Lower lobe of right lung (tissue), 2 donors: ENCODE data around the gene NRTN. TPM values are rescaled to one million over a fixed set of nuclear protein-coding genes. Genes with fewer than 3 reads are reported as not detected.
"Not testable (repeated sequence)": the region's sequence is repeated elsewhere in the genome, so short reads cannot be mapped to it uniquely, and the experiment has no call there.

Experiments used
- ATAC-seq, 2 donors: fragments of 200-7000 bp; cut with Tn5 transposase; one replicate each; pipeline ENCODE4 v1.9.1; 2020 to 2022; ENCODE audit warnings: mild to moderate bottlenecking in 2 of 2, moderate library complexity in 2 of 2
- DNase-seq: peaks from one replicate; pipeline ENCODE4 v3.0.0-alpha.2; 2020
- H3K27ac ChIP-seq: fragments of 200-600 bp; one replicate; pipeline ENCODE4 v1.8.0; 2022
- H3K27me3 ChIP-seq: fragments of 200-600 bp; one replicate; pipeline ENCODE4 v1.8.0; 2022; ENCODE audit warnings: low read depth
- H3K36me3 ChIP-seq: fragments of 200-600 bp; one replicate; pipeline ENCODE4 v1.8.0; 2022; ENCODE audit warnings: mild to moderate bottlenecking
- H3K4me1 ChIP-seq: fragments of 200-600 bp; one replicate; pipeline ENCODE4 v1.8.0; 2022
- H3K4me3 ChIP-seq: fragments of 200-600 bp; one replicate; pipeline ENCODE4 v1.8.0; 2022; ENCODE audit warnings: mild to moderate bottlenecking
- H3K9me3 ChIP-seq: fragments of 200-600 bp; one replicate; pipeline ENCODE4 v1.8.0; 2022
- intact Hi-C: fragments of 100-400 bp; cut with DNase I; formaldehyde crosslinking; loops from one replicate; pipeline ENCODE4 v1.11.0; 2022
- total RNA-seq: library from RNA; stranded (reverse); fragmentation: NEBNext Ultra II Directional; extraction: Animal tissue kit (Norgen Biotek cat#: 25700); gene quantifications from one replicate; pipeline ENCODE4 v1.2.1, GENCODE V29; 2021
- TF ChIP-seq, protein P1 (sequence below): fragments of 200-600 bp; IDR thresholded peaks from one replicate; pipeline ENCODE4 v1.8.0; 2022; ENCODE audit warnings: antibody characterized with exemption, mild to moderate bottlenecking
- donor health status: DM: no; HTN: yes; CAD: no; lungs with severe emphysema.

The NRTN gene
- total RNA-seq, 1 donor from 2014 or later = 2.7 TPM

DNA sequence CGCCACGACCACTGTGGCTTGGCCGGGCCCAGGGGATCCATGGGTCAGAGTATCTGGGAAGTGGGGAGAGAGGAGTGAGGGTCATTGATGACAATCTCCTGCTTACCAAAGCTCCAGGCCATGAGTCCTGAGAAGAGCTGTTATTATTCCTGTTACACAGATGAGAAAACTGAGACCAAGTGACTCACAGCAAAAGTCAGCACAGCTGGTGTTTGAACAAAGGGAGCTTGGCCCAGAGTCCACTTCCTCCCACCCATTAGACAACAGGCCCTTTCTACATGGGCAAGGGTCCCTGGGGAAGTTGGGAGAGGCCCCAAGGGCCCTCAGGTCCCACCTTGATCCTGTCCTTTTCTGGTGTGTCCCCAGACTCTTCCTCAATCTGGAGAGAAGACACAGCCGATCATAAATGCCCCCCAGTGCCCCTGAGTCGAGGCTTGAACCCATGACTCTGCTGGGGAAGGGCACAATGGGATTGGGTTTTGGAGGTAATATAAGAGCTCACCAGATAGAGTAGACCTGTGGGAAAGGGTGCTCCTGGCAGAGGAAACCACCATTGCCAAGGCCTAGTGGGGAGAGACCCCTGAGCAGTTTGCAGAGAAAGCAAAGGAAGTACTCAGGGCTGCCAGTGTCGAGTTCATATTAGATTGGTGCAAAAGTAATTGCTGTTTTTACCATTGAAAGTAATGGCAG, 27.8 kb downstream of the NRTN start:
- Histone ChIP-seq H3K9me3 (no peaks in the 10 kb centered on the region), H3K27ac (no peak overlapping the region), H3K4me3 (no peak overlapping the region), H3K4me1 (peaks cover 14% of the 10 kb centered on the region), H3K27me3 (peaks cover 18% of the 10 kb centered on the region), H3K36me3 (no peaks in the 10 kb centered on the region)
- no peak for DNase-seq
- TF ChIP-seq, protein P1, sequence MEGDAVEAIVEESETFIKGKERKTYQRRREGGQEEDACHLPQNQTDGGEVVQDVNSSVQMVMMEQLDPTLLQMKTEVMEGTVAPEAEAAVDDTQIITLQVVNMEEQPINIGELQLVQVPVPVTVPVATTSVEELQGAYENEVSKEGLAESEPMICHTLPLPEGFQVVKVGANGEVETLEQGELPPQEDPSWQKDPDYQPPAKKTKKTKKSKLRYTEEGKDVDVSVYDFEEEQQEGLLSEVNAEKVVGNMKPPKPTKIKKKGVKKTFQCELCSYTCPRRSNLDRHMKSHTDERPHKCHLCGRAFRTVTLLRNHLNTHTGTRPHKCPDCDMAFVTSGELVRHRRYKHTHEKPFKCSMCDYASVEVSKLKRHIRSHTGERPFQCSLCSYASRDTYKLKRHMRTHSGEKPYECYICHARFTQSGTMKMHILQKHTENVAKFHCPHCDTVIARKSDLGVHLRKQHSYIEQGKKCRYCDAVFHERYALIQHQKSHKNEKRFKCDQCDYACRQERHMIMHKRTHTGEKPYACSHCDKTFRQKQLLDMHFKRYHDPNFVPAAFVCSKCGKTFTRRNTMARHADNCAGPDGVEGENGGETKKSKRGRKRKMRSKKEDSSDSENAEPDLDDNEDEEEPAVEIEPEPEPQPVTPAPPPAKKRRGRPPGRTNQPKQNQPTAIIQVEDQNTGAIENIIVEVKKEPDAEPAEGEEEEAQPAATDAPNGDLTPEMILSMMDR = no peak
- no peak for ATAC-seq
- intact Hi-C loops = no loop called here

DNA sequence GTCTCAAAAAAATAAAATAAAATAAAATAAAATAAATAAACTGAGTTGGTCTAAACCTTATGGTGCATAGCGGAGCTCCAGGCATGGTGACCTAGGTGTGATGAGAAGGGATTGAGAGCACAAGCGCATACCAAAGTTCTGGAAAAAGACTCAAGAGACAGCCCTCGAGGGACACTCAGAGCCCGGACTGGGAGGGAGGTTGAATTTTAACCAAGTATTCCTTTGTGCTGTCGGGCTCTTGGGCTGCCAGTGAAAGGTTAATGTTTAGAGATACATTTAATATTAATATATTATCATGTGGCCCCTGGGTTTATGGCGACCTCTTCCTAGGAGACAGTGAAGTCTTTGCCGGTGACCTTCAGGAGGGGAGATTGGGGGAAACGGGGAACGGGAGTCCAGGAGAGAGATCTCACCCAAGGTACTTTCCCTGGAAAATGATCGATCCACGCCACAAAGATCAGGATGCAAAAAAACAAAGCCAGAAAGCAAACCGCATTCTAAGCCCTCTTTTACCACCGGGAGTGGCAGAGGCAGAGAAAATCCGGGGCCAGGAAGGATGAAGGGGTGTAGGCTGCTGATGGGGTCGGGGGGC, 33.0 kb downstream of the NRTN start:
- no peak for ATAC-seq

DNA sequence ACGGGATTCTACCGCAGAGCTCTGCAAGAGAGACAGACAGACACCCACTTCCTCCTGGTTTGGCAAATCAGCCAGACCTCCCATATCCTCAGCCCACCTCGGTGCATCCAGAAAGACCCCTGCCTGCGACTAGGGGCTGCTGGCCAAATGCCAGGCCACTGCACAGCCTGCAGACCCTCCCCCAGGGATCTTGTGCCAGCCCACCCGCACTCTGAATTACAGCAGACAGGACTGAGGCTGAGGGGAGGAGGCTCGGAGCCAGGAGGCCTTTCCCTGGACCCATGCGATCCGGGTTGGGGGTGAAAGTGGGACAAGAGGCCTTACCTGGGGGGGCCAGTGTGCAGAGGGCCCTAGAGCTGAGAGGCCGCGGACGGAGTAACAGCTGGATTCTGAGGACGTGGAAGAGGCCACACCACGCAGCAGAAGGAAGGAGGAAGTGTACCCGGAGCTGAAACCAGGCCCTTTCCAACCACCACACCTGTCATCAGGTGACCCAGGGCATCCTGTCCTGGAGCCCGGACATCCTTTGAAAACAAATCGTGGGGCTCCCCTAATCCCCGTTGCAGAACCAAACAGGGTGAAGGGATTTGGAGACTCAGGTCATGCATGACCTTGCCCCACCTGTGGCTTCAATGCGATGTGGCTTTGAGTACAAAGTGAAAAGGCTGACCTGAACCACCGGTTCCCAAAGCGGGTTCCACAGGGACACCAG, 33.6 kb downstream of the NRTN start:
- Histone ChIP-seq H3K27ac (no peak overlapping the region), H3K36me3 (no peaks in the 10 kb centered on the region), H3K4me1 (no peaks in the 10 kb centered on the region), H3K27me3 (peaks cover 13% of the 10 kb centered on the region), H3K4me3 (no peak overlapping the region), H3K9me3 (no peaks in the 10 kb centered on the region)
- TF ChIP-seq, protein P1 = no peak
- DNase-seq (no peak), ATAC-seq (peak in 1 of 2 donors; percentile 14)
- intact Hi-C loops = no loop called here

More for the DNA sequence above, 33.0 kb downstream of the NRTN start:
- Histone ChIP-seq H3K36me3 (no peaks in the 10 kb centered on the region), H3K27me3 (peaks cover 13% of the 10 kb centered on the region), H3K4me3 (no peak overlapping the region), H3K27ac (no peak overlapping the region), H3K4me1 (no peaks in the 10 kb centered on the region), H3K9me3 (no peaks in the 10 kb centered on the region)
- TF ChIP-seq, protein P1 = no peak
- DNase-seq = no peak
- intact Hi-C loops = no loop called here

DNA sequence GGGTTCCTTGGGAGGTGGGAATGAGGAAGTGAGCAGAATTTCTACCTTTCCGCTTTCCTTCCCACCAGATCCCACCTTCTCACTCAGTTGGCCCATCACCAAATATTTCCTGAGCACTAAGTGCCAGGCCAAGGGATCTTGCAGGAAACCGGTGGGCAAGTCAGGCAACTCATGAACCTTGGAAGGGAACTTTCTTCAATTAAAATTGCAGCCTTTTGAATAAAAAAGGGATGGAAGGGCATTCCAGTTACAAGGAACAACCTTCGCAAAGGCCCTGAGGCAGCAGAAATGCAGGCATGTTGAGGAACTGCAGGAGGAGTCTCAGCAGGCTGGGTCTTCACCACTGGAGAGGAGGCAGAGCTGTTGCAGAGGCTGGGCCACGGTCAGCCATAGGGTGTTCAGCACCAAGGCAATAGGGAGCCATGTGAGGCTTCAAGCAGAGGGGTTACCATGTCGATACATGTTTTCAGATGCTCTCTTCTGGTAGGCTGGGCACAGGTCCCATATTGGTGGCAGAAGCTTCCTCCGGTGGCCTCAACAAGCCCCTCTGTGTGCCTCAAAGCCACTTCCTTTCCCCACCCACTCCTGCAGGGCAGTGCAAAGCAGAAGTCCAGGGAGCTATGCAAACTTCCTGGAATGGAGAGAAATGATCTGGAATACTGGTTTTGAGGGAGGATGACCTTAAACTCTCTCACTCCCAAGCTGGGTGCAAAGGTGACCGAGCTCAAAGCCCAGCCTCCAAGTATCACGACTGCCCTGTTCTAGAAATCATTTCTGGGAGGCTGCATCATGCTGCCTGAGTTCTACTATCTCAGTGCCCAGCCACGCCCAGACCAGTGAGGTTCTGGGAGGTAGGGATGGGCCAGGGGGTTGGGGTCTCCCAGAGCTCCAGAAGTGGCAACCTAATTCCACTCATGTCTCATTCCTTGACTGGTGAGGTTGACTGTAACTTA, 34.5 kb downstream of the NRTN start, which contains the start of gene FUT6:
FUT6 (minus strand) TSS at position 638 of the 953 bp plus-strand sequence. CDS start 7,135 bp downstream, outside the sequence.
- TF ChIP-seq, protein P1 = no peak
- no peak for DNase-seq
- Histone ChIP-seq H3K4me3 (no peak within 1 kb of the TSS), H3K36me3 (no peaks in the 10 kb centered on the region), H3K4me1 (no peaks in the 10 kb centered on the region), H3K27me3 (peaks cover 13% of the 10 kb centered on the region), H3K27ac (no peak within 1 kb of the TSS), H3K9me3 (no peaks in the 10 kb centered on the region)
- ATAC-seq = no peak
- intact Hi-C loops = no loop called here

DNA sequence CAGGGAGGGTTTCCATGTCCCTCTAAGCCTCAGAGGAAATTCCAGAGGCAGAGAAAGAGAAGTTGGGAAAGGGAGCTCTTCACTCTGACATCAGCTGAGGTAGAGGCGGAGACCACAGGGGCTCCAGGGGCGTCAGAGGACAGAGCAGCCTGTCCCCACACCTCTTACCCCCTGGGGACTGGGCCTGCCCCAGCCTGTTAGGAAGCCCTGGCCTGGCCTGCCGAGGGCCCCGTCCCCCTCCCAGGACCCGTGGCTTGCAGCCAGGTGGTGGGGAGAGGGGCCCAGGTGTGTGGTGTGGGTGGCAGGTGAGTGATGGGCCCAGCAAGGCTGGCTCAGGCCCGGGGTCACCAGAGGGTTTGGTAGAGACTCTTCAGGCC, 36.9 kb downstream of the NRTN start:
- DNase-seq, H3K9me3 ChIP-seq, H3K4me1 ChIP-seq, ATAC-seq, H3K27ac ChIP-seq, H3K4me3 ChIP-seq, H3K36me3 ChIP-seq, intact Hi-C loops: not testable (repeated sequence)
- H3K27me3 ChIP-seq = peaks cover 13% of the 10 kb centered on the region
